NCI-H1092 treated with DMSO at 0.1 percent for 48 hours (cell line): ENCODE results near the gene TMEM132A.

Experiments
- DNase-seq: peaks from one replicate; lab custom pipeline; 2025; lab: John Stamatoyannopoulos, UW

The TMEM132A gene

GRCh38 chr11:60939301-60939700, 15.0 kb downstream of the TMEM132A start:
- no peak for DNase-seq

- DNase-seq = no peak
Observed at GRCh38 chr11:60939855-60940254, 15.6 kb downstream of the TMEM132A start.

- no peak for DNase-seq
Observed at GRCh38 chr11:60941371-60942119, 17.3 kb downstream of the TMEM132A start.

GRCh38 chr11:60942219-60942618, 18.0 kb downstream of the TMEM132A start:
- DNase-seq = peak; percentile 36

GRCh38 chr11:60942970-60943565, 18.8 kb downstream of the TMEM132A start:
- DNase-seq = peak; percentile 76

GRCh38 chr11:60944490-60945294, 20.4 kb downstream of the TMEM132A start:
- no peak for DNase-seq

GRCh38 chr11:60945295-60945667, 21.0 kb downstream of the TMEM132A start:
- no peak for DNase-seq

GRCh38 chr11:60946601-60947264, 22.5 kb downstream of the TMEM132A start:
- DNase-seq = no peak

- no peak for DNase-seq
Observed at GRCh38 chr11:60947700-60948099, 23.4 kb downstream of the TMEM132A start.

- DNase-seq = no peak
Observed at GRCh38 chr11:60948250-60948649, 24.0 kb downstream of the TMEM132A start.

- DNase-seq = no peak
Observed at GRCh38 chr11:60950024-60950423, 25.8 kb downstream of the TMEM132A start.

GRCh38 chr11:60950933-60951605, 26.8 kb downstream of the TMEM132A start:
- no peak for DNase-seq

- DNase-seq = no peak
Observed at GRCh38 chr11:60951606-60951903, 27.3 kb downstream of the TMEM132A start.

GRCh38 chr11:60951904-60952741, 27.9 kb downstream of the TMEM132A start, which contains the start of gene SLC15A3:
Gene SLC15A3 (minus strand): TSS chr11:60952176. CDS start chr11:60951551, 625 bp downstream.
- DNase-seq = no peak

- no peak for DNase-seq
Observed at GRCh38 chr11:60952742-60953170, 28.5 kb downstream of the TMEM132A start.

- DNase-seq = no peak
Observed at GRCh38 chr11:60953781-60954180, 29.5 kb downstream of the TMEM132A start.

GRCh38 chr11:60954421-60954820, 30.2 kb downstream of the TMEM132A start:
- DNase-seq = no peak

GRCh38 chr11:60955571-60955970, 31.3 kb downstream of the TMEM132A start:
- DNase-seq = no peak

GRCh38 chr11:60957188-60957587, 32.9 kb downstream of the TMEM132A start:
- DNase-seq = no peak

GRCh38 chr11:60959431-60959830, 35.2 kb downstream of the TMEM132A start:
- DNase-seq = no peak

- no peak for DNase-seq
Observed at GRCh38 chr11:60960405-60960804, 36.1 kb downstream of the TMEM132A start.
